Measurements from ENCODE around the gene KAT14. TPM values are rescaled to one million over a fixed set of nuclear protein-coding genes. Genes with fewer than 3 reads are reported as not detected.
A peak's percentile ranks its signal among the peaks of the same experiment; 100 is the strongest.
"Not testable (repeated sequence)": the region's sequence is repeated elsewhere in the genome, so short reads cannot be mapped to it uniquely, and the experiment has no call there.

The KAT14 gene
- total RNA-seq, 1 donor from 2014 or later, result 17.9 TPM

DNA sequence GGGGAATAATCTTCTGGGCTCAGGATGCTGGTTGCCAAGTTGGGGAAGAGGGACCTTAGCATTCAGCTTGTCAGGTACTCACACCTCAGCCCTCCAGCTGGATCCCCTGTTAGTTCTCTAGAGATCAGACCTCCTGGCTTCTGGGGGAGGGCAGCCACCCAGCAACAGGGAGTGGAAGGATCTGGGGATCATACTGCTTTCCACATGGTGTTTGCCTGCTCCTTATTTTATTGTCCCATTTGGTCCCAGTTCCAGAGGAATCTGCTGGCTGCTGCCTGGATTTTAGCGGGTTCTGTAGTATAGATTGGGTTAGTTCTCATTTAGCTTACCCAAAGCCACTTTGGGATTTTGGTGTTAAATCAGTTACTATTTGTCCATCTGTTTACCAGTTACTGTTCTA is 29.3 kb downstream of the KAT14 start:
- Mint-ChIP-seq H3K4me1 (ENCODE audit: low read depth) (peaks cover 20% of the 10 kb centered on the region), H3K36me3 (ENCODE audit: low read depth) (peaks cover 23% of the 10 kb centered on the region), H3K9me3 (no peaks in the 10 kb centered on the region), H3K27ac (no peak overlapping the region), H3K27me3 (ENCODE audit: insufficient read depth) (no peaks in the 10 kb centered on the region), H3K4me3 (no peak overlapping the region)
- intact Hi-C loops (cut with micrococcal nuclease), result no loop called here
- DNase-seq (ENCODE audit: low spot score), result no peak

- Mint-ChIP-seq H3K4me1 (ENCODE audit: low read depth) (no peaks in the 10 kb centered on the region), H3K4me3 (no peak overlapping the region), H3K27ac (no peak overlapping the region), H3K9me3 (no peaks in the 10 kb centered on the region), H3K36me3 (ENCODE audit: low read depth) (peaks cover 21% of the 10 kb centered on the region), H3K27me3 (ENCODE audit: insufficient read depth) (no peaks in the 10 kb centered on the region)
- intact Hi-C loops (cut with micrococcal nuclease), result no loop called here
- no peak for DNase-seq (ENCODE audit: low spot score)
Measured at GRCh38 chr20:18172379-18172778, 34.7 kb downstream of the KAT14 start.

DNA sequence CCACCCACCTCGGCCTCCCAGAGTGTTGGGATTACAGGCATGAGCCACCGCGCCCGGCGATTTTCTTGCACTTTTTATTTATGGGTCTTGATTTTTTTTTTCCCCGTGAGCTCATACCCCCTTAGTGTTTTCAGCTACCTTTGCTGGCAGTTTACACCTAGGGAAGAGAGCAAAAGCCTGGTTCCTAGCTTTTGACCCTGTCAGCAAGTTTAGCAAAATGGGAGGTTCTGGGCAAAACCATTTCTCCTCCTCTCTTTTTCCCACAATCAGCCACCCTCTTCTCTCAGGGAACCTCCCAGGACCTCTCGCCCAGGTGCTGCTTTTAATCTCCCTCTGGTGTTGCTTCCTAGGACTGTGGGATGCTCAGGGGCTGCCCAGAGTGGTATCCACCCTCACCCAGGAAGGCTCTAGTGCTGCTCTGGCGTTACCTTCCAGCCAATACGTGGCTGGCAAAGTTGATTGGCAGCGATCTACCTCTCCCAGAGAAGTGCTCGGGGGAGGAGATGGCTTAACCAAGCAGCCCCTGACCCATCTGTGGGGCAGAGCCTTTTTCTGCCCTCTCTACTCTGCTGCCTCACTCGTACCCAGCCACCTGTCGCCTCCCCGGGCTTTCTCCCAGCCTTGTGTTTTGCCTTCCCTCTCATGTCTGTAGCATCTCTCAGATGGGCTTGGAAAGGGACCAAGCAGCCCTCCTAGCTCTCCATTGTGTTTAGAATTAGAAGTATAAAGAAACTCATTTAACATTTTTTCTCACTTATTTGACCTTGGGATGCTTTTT is 37.4 kb downstream of the KAT14 start:
- Mint-ChIP-seq H3K4me1 (ENCODE audit: low read depth) (no peaks in the 10 kb centered on the region), H3K36me3 (ENCODE audit: low read depth) (peaks cover 26% of the 10 kb centered on the region), H3K4me3 (no peak overlapping the region), H3K27me3 (ENCODE audit: insufficient read depth) (no peaks in the 10 kb centered on the region), H3K9me3 (peaks cover 7% of the 10 kb centered on the region), H3K27ac (no peak overlapping the region)
- DNase-seq (ENCODE audit: low spot score), result no peak
- intact Hi-C loops (cut with micrococcal nuclease), result no loop called here

DNA sequence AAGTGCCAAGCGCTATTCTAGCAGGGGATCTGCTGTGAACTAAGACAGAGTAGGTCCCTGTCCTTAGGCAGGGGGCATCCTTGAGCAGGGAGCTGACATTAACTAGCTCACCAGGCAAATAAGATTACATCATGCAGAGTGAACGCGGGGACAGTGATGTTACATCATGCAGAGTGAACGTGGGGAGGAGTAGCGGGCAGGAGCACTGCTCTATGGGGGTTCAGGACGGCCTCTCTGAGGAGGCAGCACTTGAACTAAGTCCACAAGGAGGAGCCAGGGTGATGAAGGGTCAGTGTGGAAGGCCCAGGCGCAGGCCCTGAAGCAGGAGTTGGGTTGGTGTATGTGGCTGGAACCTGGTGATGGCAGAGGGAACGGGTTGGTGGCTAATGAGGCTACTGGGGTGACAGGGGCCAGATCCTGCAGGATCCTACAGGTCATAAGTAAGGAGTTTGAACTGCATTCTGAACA is 38.7 kb downstream of the KAT14 start:
- intact Hi-C loops (cut with micrococcal nuclease), result no loop called here
- Mint-ChIP-seq H3K36me3 (ENCODE audit: low read depth) (peaks cover 28% of the 10 kb centered on the region), H3K27ac (no peak overlapping the region), H3K4me1 (ENCODE audit: low read depth) (no peaks in the 10 kb centered on the region), H3K9me3 (peaks cover 14% of the 10 kb centered on the region), H3K4me3 (no peak overlapping the region), H3K27me3 (ENCODE audit: insufficient read depth) (no peaks in the 10 kb centered on the region)
- DNase-seq (ENCODE audit: low spot score), result no peak

GRCh38 chr20:18180366-18180765 is 42.7 kb downstream of the KAT14 start:
- H3K27ac Mint-ChIP-seq; H3K4me1 Mint-ChIP-seq (ENCODE audit: low read depth); H3K27me3 Mint-ChIP-seq (ENCODE audit: insufficient read depth); intact Hi-C loops (cut with micrococcal nuclease); H3K4me3 Mint-ChIP-seq; DNase-seq (ENCODE audit: low spot score): not testable (repeated sequence)
- Mint-ChIP-seq H3K36me3 (ENCODE audit: low read depth) (peaks cover 37% of the 10 kb centered on the region), H3K9me3 (peaks cover 14% of the 10 kb centered on the region)

DNA sequence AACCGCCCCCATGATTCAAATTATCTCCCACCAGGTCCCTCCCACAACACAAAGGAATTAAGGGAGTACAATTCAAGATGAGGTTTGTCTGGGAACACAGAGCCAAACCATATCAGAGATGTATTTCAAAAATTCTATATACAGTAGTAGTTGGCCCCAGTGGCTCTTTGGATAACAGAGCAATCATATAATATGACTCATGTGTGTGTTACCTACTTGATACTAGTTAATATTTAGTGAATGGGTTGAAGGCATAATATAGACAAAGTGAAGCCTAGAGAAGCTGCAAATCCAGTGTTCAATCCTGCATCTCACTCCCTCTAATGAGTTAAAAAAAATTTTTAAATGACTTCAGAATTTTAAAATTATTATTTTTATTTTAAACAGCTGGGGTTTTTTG is 43.2 kb downstream of the KAT14 start:
- Mint-ChIP-seq H3K36me3 (ENCODE audit: low read depth) (peaks cover 36% of the 10 kb centered on the region), H3K27ac (no peak overlapping the region)

DNA sequence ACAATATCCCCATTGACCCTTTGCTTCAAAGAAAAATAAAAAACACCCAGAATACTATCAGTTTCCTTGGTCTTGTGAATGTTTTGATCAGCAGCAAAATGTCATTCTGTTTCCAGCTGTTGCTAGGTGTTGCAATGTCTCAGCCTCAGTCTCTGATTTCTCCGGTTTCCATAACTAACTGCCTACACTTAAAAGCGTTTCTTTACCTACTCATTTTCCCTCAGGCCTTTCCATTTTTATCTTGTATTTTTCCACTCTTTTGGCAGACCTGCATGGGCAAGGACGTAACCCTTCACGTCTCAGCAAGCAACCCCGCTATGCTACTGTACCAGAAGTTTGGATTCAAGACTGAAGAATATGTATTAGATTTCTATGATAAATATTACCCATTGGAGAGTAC is 49.4 kb downstream of the KAT14 start:
- H3K9me3 Mint-ChIP-seq, result no peaks in the 10 kb centered on the region
- peak overlapping the region; percentile 21 for H3K27ac Mint-ChIP-seq

More for the DNA sequence above, 43.2 kb downstream of the KAT14 start:
- Mint-ChIP-seq H3K9me3 (peaks cover 14% of the 10 kb centered on the region), H3K4me1 (ENCODE audit: low read depth) (no peaks in the 10 kb centered on the region), H3K4me3 (no peak overlapping the region), H3K27me3 (ENCODE audit: insufficient read depth) (no peaks in the 10 kb centered on the region)
- no peak for DNase-seq (ENCODE audit: low spot score)
- intact Hi-C loops (cut with micrococcal nuclease), result no loop called here

DNA sequence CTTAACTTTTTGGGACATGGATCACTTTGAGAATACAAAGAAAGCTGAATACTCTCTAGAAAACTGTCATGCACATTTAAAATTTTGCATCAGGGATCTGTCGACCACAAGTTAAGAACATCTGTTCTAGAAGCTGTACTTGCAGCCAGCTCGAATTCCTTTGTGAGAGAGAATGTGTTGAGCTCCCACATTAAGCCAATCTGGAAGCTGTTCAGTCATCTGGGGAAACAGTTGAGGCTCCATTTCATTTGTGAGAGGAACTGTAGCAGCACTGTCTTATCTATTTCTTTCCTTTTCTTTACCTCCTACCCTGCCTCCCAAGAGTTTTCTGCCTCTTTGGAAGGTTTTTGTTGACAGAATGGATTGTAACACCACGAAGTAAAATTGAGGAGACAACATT is 50.8 kb downstream of the KAT14 start:
- peaks cover 9% of the 10 kb centered on the region for H3K4me1 Mint-ChIP-seq (ENCODE audit: low read depth)
- DNase-seq (ENCODE audit: low spot score), result no peak
- H3K27ac Mint-ChIP-seq, result no peak overlapping the region
- no peaks in the 10 kb centered on the region for H3K9me3 Mint-ChIP-seq
- intact Hi-C loops (cut with micrococcal nuclease), result no loop called here
- H3K36me3 Mint-ChIP-seq (ENCODE audit: low read depth), result peaks cover 9% of the 10 kb centered on the region
- H3K4me3 Mint-ChIP-seq, result no peak overlapping the region
- H3K27me3 Mint-ChIP-seq (ENCODE audit: insufficient read depth), result no peaks in the 10 kb centered on the region

More for the DNA sequence above, 49.4 kb downstream of the KAT14 start:
- no peak for DNase-seq (ENCODE audit: low spot score)
- H3K36me3 Mint-ChIP-seq (ENCODE audit: low read depth), result peaks cover 17% of the 10 kb centered on the region
- intact Hi-C loops (cut with micrococcal nuclease), result no loop called here
- no peaks in the 10 kb centered on the region for H3K27me3 Mint-ChIP-seq (ENCODE audit: insufficient read depth)
- H3K4me1 Mint-ChIP-seq (ENCODE audit: low read depth), result peaks cover 9% of the 10 kb centered on the region
- H3K4me3 Mint-ChIP-seq, result no peak overlapping the region

GRCh38 chr20:18190338-18191233 is 52.9 kb downstream of the KAT14 start:
- H3K9me3 Mint-ChIP-seq, result no peaks in the 10 kb centered on the region
- intact Hi-C loops (cut with micrococcal nuclease), result no loop called here
- no peak for DNase-seq (ENCODE audit: low spot score)
- no peak overlapping the region for H3K27ac Mint-ChIP-seq
- peaks cover 9% of the 10 kb centered on the region for H3K4me1 Mint-ChIP-seq (ENCODE audit: low read depth)
- H3K27me3 Mint-ChIP-seq (ENCODE audit: insufficient read depth), result no peaks in the 10 kb centered on the region
- no peak overlapping the region for H3K4me3 Mint-ChIP-seq
- H3K36me3 Mint-ChIP-seq (ENCODE audit: low read depth), result peaks cover 8% of the 10 kb centered on the region

GRCh38 chr20:18191306-18191705 is 53.6 kb downstream of the KAT14 start:
- intact Hi-C loops (cut with micrococcal nuclease), result no loop called here
- Mint-ChIP-seq H3K4me1 (ENCODE audit: low read depth) (peaks cover 9% of the 10 kb centered on the region), H3K4me3 (no peak overlapping the region), H3K27me3 (ENCODE audit: insufficient read depth) (no peaks in the 10 kb centered on the region), H3K9me3 (no peaks in the 10 kb centered on the region), H3K27ac (no peak overlapping the region), H3K36me3 (ENCODE audit: low read depth) (peaks cover 2% of the 10 kb centered on the region)
- DNase-seq (ENCODE audit: low spot score), result no peak

GRCh38 chr20:18194461-18194860 is 56.8 kb downstream of the KAT14 start:
- H3K4me1 Mint-ChIP-seq (ENCODE audit: low read depth); H3K36me3 Mint-ChIP-seq (ENCODE audit: low read depth); H3K27ac Mint-ChIP-seq; DNase-seq (ENCODE audit: low spot score); intact Hi-C loops (cut with micrococcal nuclease); H3K9me3 Mint-ChIP-seq; H3K27me3 Mint-ChIP-seq (ENCODE audit: insufficient read depth); H3K4me3 Mint-ChIP-seq: not testable (repeated sequence)

GRCh38 chr20:18195931-18196330 is 58.3 kb downstream of the KAT14 start:
- no peaks in the 10 kb centered on the region for H3K9me3 Mint-ChIP-seq
- no peak for DNase-seq (ENCODE audit: low spot score)
- H3K4me1 Mint-ChIP-seq (ENCODE audit: low read depth), result no peaks in the 10 kb centered on the region
- H3K4me3 Mint-ChIP-seq, result no peak overlapping the region
- intact Hi-C loops (cut with micrococcal nuclease), result no loop called here
- no peak overlapping the region for H3K27ac Mint-ChIP-seq
- H3K27me3 Mint-ChIP-seq (ENCODE audit: insufficient read depth), result no peaks in the 10 kb centered on the region
- H3K36me3 Mint-ChIP-seq (ENCODE audit: low read depth), result no peaks in the 10 kb centered on the region

Data from activated T-helper 1 cell treated with anti-CD3 and anti-CD28 coated beads, Interleukin-12 subunit alpha, Interleukin-12 subunit beta, Interleukin-2, Interleukin-4 antibody, amounts not matched to agents 30 ng/mL and 10 ng/mL and 1 ng/mL, durations not matched to agents 14 hours and 24 hours and 36 hours (primary cell).